ENCODE results near the gene NKD2. TPM values are rescaled to one million over a fixed set of nuclear protein-coding genes. Genes with fewer than 3 reads are reported as not detected.

The NKD2 gene
- polyA plus RNA-seq, 1 donor (not counting 4 experiments of a cell fraction or from before 2014, with no cell fraction given) = not detected

GRCh38 chr5:1012900-1013237, 4.3 kb downstream of the NKD2 start:
- Histone ChIP-seq H3K27me3 (ENCODE audit: control insufficient read depth, extremely low read depth, insufficient read depth, low read length) (peaks cover 82% of the 10 kb centered on the region), H3K79me2 (ENCODE audit: control insufficient read depth, insufficient read depth, low read length) (no peaks in the 10 kb centered on the region), H3K4me1 (ENCODE audit: control insufficient read depth, extremely low read depth, insufficient read depth, low read length) (no peaks in the 10 kb centered on the region), H3K4me2 (ENCODE audit: control insufficient read depth, extremely low read depth, insufficient read depth, low read depth, low read length) (no peak overlapping the region), H3K36me3 (ENCODE audit: control insufficient read depth in 2 of 2, extremely low read depth in 1 of 2, insufficient read depth in 2 of 2, low read length in 2 of 2) (no peaks in the 10 kb centered on the region), H3K4me3 (ENCODE audit: control insufficient read depth in 2 of 3, extremely low read depth in 1 of 3, insufficient read depth in 2 of 3, low read depth in 1 of 3, low read length in 3 of 3) (no peak overlapping the region), H3K9me1 (ENCODE audit: control insufficient read depth, extremely low read depth, insufficient read depth, low read length) (no peaks in the 10 kb centered on the region), H2AFZ (ENCODE audit: control insufficient read depth, low read length) (no peak overlapping the region), H3K27ac (ENCODE audit: control insufficient read depth, insufficient read depth, low read length) (no peak overlapping the region), H4K20me1 (ENCODE audit: control insufficient read depth, extremely low read depth, insufficient read depth, low read length) (no peaks in the 10 kb centered on the region), H3K9me3 (ENCODE audit: control insufficient read depth, low read depth, low read length) (no peaks in the 10 kb centered on the region), H3K9ac (ENCODE audit: control insufficient read depth, extremely low read depth, insufficient read depth, low read length) (no peak overlapping the region)
- DNase-seq (ENCODE audit: low read depth, low spot score) = no peak
- TF ChIP-seq CTCF (optimal IDR thresholded peaks at IDR 0.05 in 1 of 3, IDR thresholded peaks at IDR 0.05 in 1 of 3, conservative IDR thresholded peaks at IDR 0.05 in 1 of 3; ENCODE audit: extremely low read depth in 1 of 3, insufficient read depth in 2 of 3, low read length in 3 of 3) (no peak), EZH2 (IDR thresholded peaks at IDR 0.05; ENCODE audit: low read length) (no peak)
- dilution Hi-C loops (cut with MboI; ENCODE audit: extremely low pct_ligation_motif_present, low sequenced_read_pairs) = no loop called here
- FAIRE-seq = no peak

GRCh38 chr5:1013238-1013947, 4.8 kb downstream of the NKD2 start:
- no peaks in the 10 kb centered on the region for H3K9me1 ChIP-seq (ENCODE audit: control insufficient read depth, extremely low read depth, insufficient read depth, low read length)
- DNase-seq (ENCODE audit: low read depth, low spot score) (no peak), FAIRE-seq (no peak)
- no peak overlapping the region for H3K27ac ChIP-seq (ENCODE audit: control insufficient read depth, insufficient read depth, low read length)
- no peak for TF ChIP-seq EZH2 (IDR thresholded peaks at IDR 0.05; ENCODE audit: low read length)
- H3K79me2 ChIP-seq (ENCODE audit: control insufficient read depth, insufficient read depth, low read length) = no peaks in the 10 kb centered on the region
- H3K36me3 ChIP-seq (ENCODE audit: control insufficient read depth in 2 of 2, extremely low read depth in 1 of 2, insufficient read depth in 2 of 2, low read length in 2 of 2) = no peaks in the 10 kb centered on the region
- H3K4me1 ChIP-seq (ENCODE audit: control insufficient read depth, extremely low read depth, insufficient read depth, low read length) = no peaks in the 10 kb centered on the region
- dilution Hi-C loops (cut with MboI; ENCODE audit: extremely low pct_ligation_motif_present, low sequenced_read_pairs) = no loop called here
- no peaks in the 10 kb centered on the region for H3K9me3 ChIP-seq (ENCODE audit: control insufficient read depth, low read depth, low read length)
- H3K4me3 ChIP-seq (ENCODE audit: control insufficient read depth in 2 of 3, extremely low read depth in 1 of 3, insufficient read depth in 2 of 3, low read depth in 1 of 3, low read length in 3 of 3) = no peak overlapping the region
- no peak overlapping the region for H3K9ac ChIP-seq (ENCODE audit: control insufficient read depth, extremely low read depth, insufficient read depth, low read length)
- no peak overlapping the region for H2AFZ ChIP-seq (ENCODE audit: control insufficient read depth, low read length)
- no peaks in the 10 kb centered on the region for H4K20me1 ChIP-seq (ENCODE audit: control insufficient read depth, extremely low read depth, insufficient read depth, low read length)
- H3K27me3 ChIP-seq (ENCODE audit: control insufficient read depth, extremely low read depth, insufficient read depth, low read length) = peaks cover 77% of the 10 kb centered on the region
- no peak overlapping the region for H3K4me2 ChIP-seq (ENCODE audit: control insufficient read depth, extremely low read depth, insufficient read depth, low read depth, low read length)

- no peak overlapping the region for H3K4me2 ChIP-seq (ENCODE audit: control insufficient read depth, extremely low read depth, insufficient read depth, low read depth, low read length)
- no peak overlapping the region for H3K4me3 ChIP-seq (ENCODE audit: control insufficient read depth in 2 of 3, extremely low read depth in 1 of 3, insufficient read depth in 2 of 3, low read depth in 1 of 3, low read length in 3 of 3)
- no peaks in the 10 kb centered on the region for H3K79me2 ChIP-seq (ENCODE audit: control insufficient read depth, insufficient read depth, low read length)
- H3K27ac ChIP-seq (ENCODE audit: control insufficient read depth, insufficient read depth, low read length) = no peak overlapping the region
- no peak overlapping the region for H3K9ac ChIP-seq (ENCODE audit: control insufficient read depth, extremely low read depth, insufficient read depth, low read length)
- no peaks in the 10 kb centered on the region for H3K4me1 ChIP-seq (ENCODE audit: control insufficient read depth, extremely low read depth, insufficient read depth, low read length)
- no peak for DNase-seq (ENCODE audit: low read depth, low spot score)
- no peaks in the 10 kb centered on the region for H4K20me1 ChIP-seq (ENCODE audit: control insufficient read depth, extremely low read depth, insufficient read depth, low read length)
- H3K27me3 ChIP-seq (ENCODE audit: control insufficient read depth, extremely low read depth, insufficient read depth, low read length) = peaks cover 72% of the 10 kb centered on the region
- no peak for FAIRE-seq
- H3K9me3 ChIP-seq (ENCODE audit: control insufficient read depth, low read depth, low read length) = no peaks in the 10 kb centered on the region
- no peak for TF ChIP-seq EZH2 (IDR thresholded peaks at IDR 0.05; ENCODE audit: low read length)
- TF ChIP-seq CTCF (optimal IDR thresholded peaks at IDR 0.05 in 1 of 3, IDR thresholded peaks at IDR 0.05 in 1 of 3, conservative IDR thresholded peaks at IDR 0.05 in 1 of 3; ENCODE audit: extremely low read depth in 1 of 3, insufficient read depth in 2 of 3, low read length in 3 of 3) = no peak
- H3K36me3 ChIP-seq (ENCODE audit: control insufficient read depth in 2 of 2, extremely low read depth in 1 of 2, insufficient read depth in 2 of 2, low read length in 2 of 2) = no peaks in the 10 kb centered on the region
- dilution Hi-C loops (cut with MboI; ENCODE audit: extremely low pct_ligation_motif_present, low sequenced_read_pairs) = no loop called here
- no peak overlapping the region for H2AFZ ChIP-seq (ENCODE audit: control insufficient read depth, low read length)
- no peaks in the 10 kb centered on the region for H3K9me1 ChIP-seq (ENCODE audit: control insufficient read depth, extremely low read depth, insufficient read depth, low read length)
Observed at GRCh38 chr5:1013948-1014301, 5.3 kb downstream of the NKD2 start.
